HFFc6 (cell line): ENCODE data around the gene TRPT1. TPM values are rescaled to one million over a fixed set of nuclear protein-coding genes. Genes with fewer than 3 reads are reported as not detected.

Experiments
- DNase-seq: peaks from one replicate; pipeline ENCODE4 v3.0.0-alpha.2; 2018
- H3K27ac Mint-ChIP-seq: 2 replicates; pipeline ENCODE4 v1.8.0; 2020; ENCODE audit warnings: mild to moderate bottlenecking, mixed read lengths
- H3K27me3 Mint-ChIP-seq: 2 replicates; pipeline ENCODE4 v1.8.0; 2021; ENCODE audit warnings: mild to moderate bottlenecking, moderate library complexity, mixed read lengths; ENCODE audit not compliant: insufficient read depth
- H3K36me3 Mint-ChIP-seq: 2 replicates; pipeline ENCODE4 v1.8.0; 2021; ENCODE audit warnings: low read depth, mixed read lengths
- H3K4me1 Mint-ChIP-seq: 2 replicates; pipeline ENCODE4 v1.8.0; 2020; ENCODE audit warnings: low read depth, mixed read lengths
- H3K4me3 Mint-ChIP-seq: 2 replicates; pipeline ENCODE4 v1.8.0; 2020; ENCODE audit warnings: mild to moderate bottlenecking, moderate library complexity, mixed read lengths
- H3K9me3 Mint-ChIP-seq: 2 replicates; pipeline ENCODE4 v1.8.0; 2020; ENCODE audit warnings: mild to moderate bottlenecking, mixed read lengths
- CTCF ChIP-seq: fragments of 200-600 bp; sonication (generic); IDR thresholded peaks from 2 replicates; pipeline ENCODE4 v1.5.0; 2021; ENCODE audit warnings: antibody characterized with exemption, mild to moderate bottlenecking
- total RNA-seq, 6 experiments: library from RNA; stranded (reverse); fragmentation: NEBNext Ultra II Directional; extraction: Animal tissue kit (Norgen Biotek cat#: 25700); gene quantifications; 2 replicates in 1 of 6; 3 replicates in 5 of 6; pipeline ENCODE4 v1.2.3, GENCODE V29; 2021

TRPT1 gene
- total RNA-seq, 6 experiments from 2014 or later, result 32.6 to 41.1 (median 39.7) TPM

GRCh38 chr11:64218628-64219353, 7.2 kb downstream of the TRPT1 start:
- no peak for DNase-seq
- Mint-ChIP-seq H3K27ac (no peak overlapping the region), H3K4me3 (no peak overlapping the region), H3K27me3 (no peaks in the 10 kb centered on the region; the same call in none of the 2 replicates), H3K4me1 (peaks cover 15% of the 10 kb centered on the region), H3K9me3 (no peaks in the 10 kb centered on the region), H3K36me3 (peaks cover 6% of the 10 kb centered on the region; the same call in 1 of the 2 replicates)
- no peak for TF ChIP-seq CTCF

GRCh38 chr11:64216879-64217278, 9.1 kb downstream of the TRPT1 start:
- no peak overlapping the region for H3K27ac Mint-ChIP-seq
- H3K27me3 Mint-ChIP-seq, result no peaks in the 10 kb centered on the region; the same call in none of the 2 replicates
- no peak overlapping the region for H3K4me3 Mint-ChIP-seq
- TF ChIP-seq CTCF, result no peak
- no peak for DNase-seq
- H3K4me1 Mint-ChIP-seq, result peaks cover 14% of the 10 kb centered on the region
- peaks cover 6% of the 10 kb centered on the region; the same call in 1 of the 2 replicates for H3K36me3 Mint-ChIP-seq
- no peaks in the 10 kb centered on the region for H3K9me3 Mint-ChIP-seq

DNA sequence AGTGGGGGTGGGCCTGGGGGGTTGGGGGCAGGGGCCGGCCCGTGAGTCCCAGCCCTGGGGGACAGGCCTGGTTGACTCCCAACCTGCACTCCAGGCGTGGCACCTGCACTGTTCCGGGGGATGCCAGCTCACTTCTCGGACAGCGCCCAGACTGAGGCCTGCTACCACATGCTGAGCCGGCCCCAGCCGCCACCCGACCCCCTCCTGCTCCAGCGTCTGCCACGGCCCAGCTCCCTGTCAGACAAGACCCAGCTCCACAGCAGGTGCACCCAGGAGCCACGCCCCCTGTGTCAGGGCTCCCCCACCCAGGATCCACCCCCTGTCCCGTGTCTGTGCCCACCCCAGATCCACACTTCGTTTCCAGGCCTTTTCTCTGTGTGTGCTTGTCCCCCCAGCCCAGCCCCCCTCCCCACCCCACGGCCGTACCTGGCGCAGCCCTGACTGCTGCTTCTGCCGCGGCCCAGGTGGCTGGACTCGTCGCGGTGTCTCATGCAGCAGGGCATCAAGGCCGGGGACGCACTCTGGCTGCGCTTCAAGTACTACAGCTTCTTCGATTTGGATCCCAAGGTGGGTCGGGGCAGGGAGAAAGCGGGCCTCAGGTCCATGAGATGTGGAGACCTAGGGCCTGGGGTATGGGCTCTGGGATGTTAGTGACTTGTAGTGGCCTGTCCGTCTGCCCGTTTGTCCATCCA, 14.7 kb downstream of the TRPT1 start:
- TF ChIP-seq CTCF, result no peak
- no peak overlapping the region for H3K4me3 Mint-ChIP-seq

GRCh38 chr11:64210301-64211020, 15.5 kb downstream of the TRPT1 start:
- Mint-ChIP-seq H3K27me3 (no peaks in the 10 kb centered on the region; the same call in none of the 2 replicates), H3K9me3 (no peaks in the 10 kb centered on the region), H3K27ac (no peak overlapping the region), H3K4me1 (peaks cover 22% of the 10 kb centered on the region), H3K4me3 (no peak overlapping the region), H3K36me3 (peaks cover 6% of the 10 kb centered on the region; the same call in 1 of the 2 replicates)
- no peak for DNase-seq
- TF ChIP-seq CTCF, result no peak

More for the DNA sequence above, 14.7 kb downstream of the TRPT1 start:
- Mint-ChIP-seq H3K36me3 (peaks cover 6% of the 10 kb centered on the region; the same call in 1 of the 2 replicates), H3K9me3 (no peaks in the 10 kb centered on the region), H3K27ac (no peak overlapping the region), H3K4me1 (peaks cover 25% of the 10 kb centered on the region), H3K27me3 (no peaks in the 10 kb centered on the region; the same call in none of the 2 replicates)
- no peak for DNase-seq

DNA sequence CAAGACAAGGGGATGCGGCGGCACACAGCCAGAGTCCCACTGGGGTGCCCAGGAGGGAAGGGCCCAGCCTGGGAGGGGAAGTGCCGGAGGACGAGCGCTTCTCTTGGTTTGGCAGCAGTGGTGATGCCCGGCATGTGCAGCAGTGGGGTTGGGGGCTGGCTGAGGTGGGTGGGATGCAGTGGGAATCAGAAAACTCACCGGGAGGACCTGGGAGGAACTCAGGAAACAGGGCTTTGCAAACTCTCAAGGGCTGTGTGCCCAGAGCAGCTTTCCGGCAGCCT, 16.5 kb downstream of the TRPT1 start:
- Mint-ChIP-seq H3K9me3 (no peaks in the 10 kb centered on the region), H3K27me3 (peaks cover 2% of the 10 kb centered on the region), H3K36me3 (peaks cover 4% of the 10 kb centered on the region), H3K4me1 (peaks cover 17% of the 10 kb centered on the region), H3K27ac (no peak overlapping the region), H3K4me3 (no peak overlapping the region)
- no peak for DNase-seq
- TF ChIP-seq CTCF, result no peak
